Fibroblast of pulmonary artery (primary cell): ENCODE data around the gene PDXK.
"Not testable (repeated sequence)": the region's sequence is repeated elsewhere in the genome, so short reads cannot be mapped to it uniquely, and the experiment has no call there.

Experiments used
- DNase-seq: peaks from one replicate; pipeline ENCODE4 v3.0.0-alpha.2; 2010; ENCODE audit warnings: low read depth
- H3K4me3 ChIP-seq: replicated peaks from 2 replicates; pipeline ENCODE4 v1.5.1; 2011; ENCODE audit warnings: low read depth, mild to moderate bottlenecking, control low read depth, low read length, moderate library complexity
- TF ChIP-seq, protein P1 (sequence below): IDR thresholded peaks from 2 replicates; pipeline ENCODE4 v1.5.1; 2011; ENCODE audit warnings: mild to moderate bottlenecking, control low read depth, low read length, inconsistent platforms; ENCODE audit errors: missing control alignments

Gene PDXK

GRCh38 chr21:43707462-43707861 is 11.5 kb upstream of the PDXK start:
- H3K4me3 ChIP-seq, result no peak overlapping the region
- TF ChIP-seq, protein P1, sequence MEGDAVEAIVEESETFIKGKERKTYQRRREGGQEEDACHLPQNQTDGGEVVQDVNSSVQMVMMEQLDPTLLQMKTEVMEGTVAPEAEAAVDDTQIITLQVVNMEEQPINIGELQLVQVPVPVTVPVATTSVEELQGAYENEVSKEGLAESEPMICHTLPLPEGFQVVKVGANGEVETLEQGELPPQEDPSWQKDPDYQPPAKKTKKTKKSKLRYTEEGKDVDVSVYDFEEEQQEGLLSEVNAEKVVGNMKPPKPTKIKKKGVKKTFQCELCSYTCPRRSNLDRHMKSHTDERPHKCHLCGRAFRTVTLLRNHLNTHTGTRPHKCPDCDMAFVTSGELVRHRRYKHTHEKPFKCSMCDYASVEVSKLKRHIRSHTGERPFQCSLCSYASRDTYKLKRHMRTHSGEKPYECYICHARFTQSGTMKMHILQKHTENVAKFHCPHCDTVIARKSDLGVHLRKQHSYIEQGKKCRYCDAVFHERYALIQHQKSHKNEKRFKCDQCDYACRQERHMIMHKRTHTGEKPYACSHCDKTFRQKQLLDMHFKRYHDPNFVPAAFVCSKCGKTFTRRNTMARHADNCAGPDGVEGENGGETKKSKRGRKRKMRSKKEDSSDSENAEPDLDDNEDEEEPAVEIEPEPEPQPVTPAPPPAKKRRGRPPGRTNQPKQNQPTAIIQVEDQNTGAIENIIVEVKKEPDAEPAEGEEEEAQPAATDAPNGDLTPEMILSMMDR, result no peak
- DNase-seq, result no peak

DNA sequence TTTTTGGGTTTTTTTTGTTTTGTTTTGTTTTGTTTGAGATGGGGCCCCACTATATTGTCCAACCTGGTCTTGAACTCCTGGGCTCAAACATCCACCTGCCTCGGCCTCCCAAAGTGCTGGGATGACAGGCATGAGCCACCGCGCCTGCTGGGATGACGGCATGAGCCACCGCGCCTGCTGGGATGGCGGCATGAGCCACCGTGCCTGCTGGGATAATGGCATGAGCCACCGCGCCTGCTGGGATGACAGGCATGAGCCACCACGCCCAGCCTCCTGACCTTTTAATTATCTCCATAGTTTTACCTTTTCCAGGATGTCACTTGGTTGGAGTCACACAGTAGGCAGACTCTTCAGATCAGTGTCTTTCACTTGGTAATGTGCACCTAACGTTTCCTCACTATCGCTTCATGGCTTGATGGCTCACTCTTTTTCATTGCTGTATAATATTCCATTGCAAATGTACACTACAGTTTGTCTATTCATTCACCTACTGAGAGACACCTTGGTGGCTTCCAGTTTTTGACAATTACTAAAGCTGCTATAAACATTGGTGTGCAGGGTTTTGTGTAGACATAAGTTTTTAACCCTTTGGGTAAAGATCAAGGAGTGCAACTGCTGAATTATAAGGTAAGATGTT is 10.1 kb upstream of the PDXK start:
- TF ChIP-seq, protein P1, result no peak
- DNase-seq, result no peak
- H3K4me3 ChIP-seq, result no peak overlapping the region

DNA sequence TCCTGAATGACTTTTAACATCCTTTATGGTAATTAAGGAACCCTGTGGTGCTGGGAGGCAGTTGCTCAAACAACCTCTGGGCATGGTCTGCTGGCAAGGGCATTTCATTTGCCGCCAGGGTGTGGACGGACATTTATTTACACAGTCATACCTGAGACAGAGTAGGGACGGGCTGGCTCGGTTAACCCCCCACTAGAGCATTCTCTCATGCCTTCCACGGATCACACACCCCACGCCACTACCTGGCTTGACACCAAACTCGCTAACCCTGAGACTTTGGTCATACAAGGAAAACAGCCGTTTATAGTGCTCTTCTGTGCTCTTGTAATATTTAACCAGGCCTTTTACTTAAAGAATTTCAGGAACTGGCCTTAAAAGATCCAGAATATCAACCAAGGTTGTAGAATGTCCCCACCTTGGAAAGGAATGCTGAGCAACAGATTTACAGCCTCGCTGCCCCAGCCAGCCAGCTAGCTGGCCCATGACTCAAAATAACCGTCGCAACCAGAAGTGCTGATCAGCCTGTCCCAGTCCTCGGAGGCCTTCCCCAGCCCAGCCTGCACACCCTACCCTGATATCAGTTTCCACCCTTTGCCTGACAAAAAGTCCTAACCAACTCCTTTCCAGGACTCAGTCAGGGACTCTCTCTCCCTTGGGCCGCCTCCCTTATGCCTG is 6.5 kb upstream of the PDXK start:
- no peak for DNase-seq
- no peak overlapping the region for H3K4me3 ChIP-seq
- TF ChIP-seq, protein P1, result no peak

DNA sequence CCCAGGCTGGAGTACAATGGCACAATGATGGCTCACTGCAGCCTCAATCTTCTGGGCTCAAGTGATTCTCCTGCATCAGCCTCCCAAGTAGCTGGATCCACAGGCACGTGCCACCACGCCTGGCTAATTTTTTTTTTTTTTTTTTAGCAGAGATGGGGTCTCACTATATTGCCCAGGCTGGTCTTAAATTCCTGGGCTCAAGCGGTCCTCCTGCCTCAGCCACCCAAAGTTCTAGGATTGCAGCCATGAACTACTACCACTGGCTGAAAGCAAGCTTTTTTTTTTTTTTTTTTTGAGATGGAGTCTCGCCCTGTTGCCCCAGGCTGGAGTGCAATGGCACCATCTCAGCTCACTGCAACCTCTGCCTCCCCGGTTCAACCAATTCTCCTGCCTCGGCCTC is 5.8 kb upstream of the PDXK start:
- not testable (repeated sequence) for DNase-seq, H3K4me3 ChIP-seq

DNA sequence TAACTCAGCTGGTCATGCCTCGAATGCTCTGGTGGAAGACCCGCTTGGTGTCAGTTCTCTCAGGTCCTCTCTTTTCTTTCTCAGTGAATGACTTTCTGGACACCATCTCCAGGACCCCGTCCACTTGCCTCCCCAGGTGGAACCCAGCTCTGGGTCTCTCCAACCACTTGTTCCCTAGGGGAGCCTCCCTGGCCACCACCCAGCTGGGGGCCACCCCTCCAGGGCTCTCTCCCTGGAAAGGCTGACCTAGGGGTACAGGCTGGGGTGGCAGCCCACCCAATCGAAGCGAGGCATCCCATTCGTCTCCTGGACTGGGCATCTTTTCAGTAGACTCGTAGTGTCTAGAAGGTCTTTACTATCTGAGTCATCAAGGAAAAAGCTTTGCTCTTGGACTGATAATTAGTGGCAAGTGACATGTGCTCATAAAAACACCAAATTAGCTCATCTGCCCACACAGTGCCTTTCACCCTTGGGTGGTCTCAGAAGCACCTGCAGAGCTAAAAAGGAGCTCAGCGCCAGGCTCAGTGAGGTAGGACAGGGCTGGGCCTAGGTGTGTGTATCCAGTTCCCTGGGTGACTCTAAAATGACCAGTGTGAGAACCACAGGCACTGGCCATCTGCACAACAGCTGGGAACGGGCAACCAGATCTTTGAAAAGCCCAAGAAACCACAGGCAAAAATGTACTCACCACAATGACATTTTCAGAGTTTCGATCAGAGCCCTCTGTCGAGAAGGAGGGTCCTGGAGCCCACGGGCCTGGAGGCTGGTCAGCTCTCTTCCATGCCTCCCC is 2.4 kb upstream of the PDXK start:
- no peak overlapping the region for H3K4me3 ChIP-seq
- DNase-seq, result no peak
- TF ChIP-seq, protein P1, result no peak

DNA sequence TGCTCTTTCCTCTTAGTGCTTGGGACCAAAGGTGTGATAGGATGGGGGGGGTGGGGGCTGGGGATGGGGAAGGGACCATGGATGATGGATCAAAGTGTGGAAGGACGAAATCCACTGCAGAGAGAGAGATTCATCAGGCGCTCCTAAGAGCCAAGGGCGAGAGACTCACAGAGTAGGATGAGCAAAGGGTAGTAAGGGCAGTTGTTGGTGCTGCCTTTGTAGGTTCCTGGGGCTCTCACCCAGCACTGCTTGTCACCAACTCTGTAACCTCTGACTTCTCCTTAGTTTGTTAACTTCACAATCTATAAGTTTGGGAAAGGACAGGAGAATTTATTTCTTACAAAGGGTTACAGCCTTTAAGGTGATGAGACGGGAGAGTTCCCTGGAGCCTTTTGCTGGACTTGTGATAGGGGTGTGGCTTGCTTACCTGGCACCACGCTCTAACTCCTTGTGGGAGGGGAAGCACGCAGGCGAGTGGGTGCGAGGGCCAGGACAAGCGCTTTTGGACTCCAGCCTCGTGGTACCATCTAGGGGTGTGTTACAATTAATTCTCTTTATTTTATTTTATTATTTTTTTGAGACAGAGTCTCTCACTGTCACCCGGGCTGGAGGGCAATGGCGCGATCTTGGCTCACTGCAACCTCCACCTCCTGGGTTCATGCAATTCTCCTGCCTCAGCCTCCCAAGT is 1.6 kb upstream of the PDXK start:
- TF ChIP-seq, protein P1, result no peak
- no peak overlapping the region for H3K4me3 ChIP-seq
- no peak for DNase-seq
